ENCODE results near the gene SSR1. TPM values are rescaled to one million over a fixed set of nuclear protein-coding genes. Genes with fewer than 3 reads are reported as not detected.
A peak's percentile ranks its signal among the peaks of the same experiment; 100 is the strongest.

SSR1 gene
- total and polyA plus RNA-seq, 4 donors, result 43.6 to 115 (median 79.9) TPM

- TF ChIP-seq HNF4G (IDR thresholded peaks at IDR 0.05) (peak; percentile 60), RXRA (IDR thresholded peaks at IDR 0.05) (peak; percentile 93 to 96), FOXA1 (IDR thresholded peaks at IDR 0.05) (peak; percentile 81), YY1 (IDR thresholded peaks at IDR 0.05) (no peak), TAF1 (conservative IDR thresholded peaks at IDR 0.05) (no peak)
Observed at GRCh38 chr6:7219310-7219709, 93.7 kb downstream of the SSR1 start (continued).

GRCh38 chr6:7218406-7218988 lies 94.5 kb downstream of the SSR1 start:
- Histone ChIP-seq H3K4me3 (ENCODE audit: low read depth in 1 of 3, low read length in 3 of 3) (no peak overlapping the region), H3K27me3 (ENCODE audit: control insufficient read depth in 4 of 4, insufficient read depth in 4 of 4, low read length in 3 of 4) (no peaks in the 10 kb centered on the region), H3K4me1 (ENCODE audit: control insufficient read depth in 4 of 4, insufficient read depth in 4 of 4, low read length in 3 of 4) (peaks cover 32 to 77% (median 65%) of the 10 kb centered on the region in 4 donors), H3K36me3 (ENCODE audit: control insufficient read depth in 4 of 4, insufficient read depth in 3 of 4, low read depth in 1 of 4, low read length in 3 of 4) (peaks cover 0 to 11% (median 7%) of the 10 kb centered on the region in 4 donors), H3K27ac (ENCODE audit: low read depth in 1 of 2, low read length in 2 of 2) (peak overlapping the region; percentile 68 to 98), H3K9ac (ENCODE audit: low read depth in 1 of 2, low read length in 2 of 2) (peak overlapping the region in 1 of 2 donors; percentile 65), H3K9me3 (ENCODE audit: control insufficient read depth in 4 of 4, low read length in 3 of 4) (no peaks in the 10 kb centered on the region)
- 73% methylated on average over 2 of the region's 2 CpGs for WGBS
- DNase-seq (ENCODE audit: low spot score), result no peak
- TF ChIP-seq ZBTB33 (IDR thresholded peaks at IDR 0.05) (no peak), FOXA1 (IDR thresholded peaks at IDR 0.05) (no peak), RXRA (IDR thresholded peaks at IDR 0.05) (no peak), NR2F2 (IDR thresholded peaks at IDR 0.05) (no peak), GABPA (IDR thresholded peaks at IDR 0.05 in 1 of 2, conservative IDR thresholded peaks at IDR 0.05 in 1 of 2) (no peak), MAX (IDR thresholded peaks at IDR 0.05) (no peak), JUND (IDR thresholded peaks at IDR 0.05) (no peak), SP1 (IDR thresholded peaks at IDR 0.05) (no peak), REST (IDR thresholded peaks at IDR 0.05) (no peak)

Other genes with a start within 250 kb of the SSR1 start
- 10 to 100 TPM; 22.8 to 28.9 TPM for gene RREB1, start 205.2 kb downstream of the SSR1 start, total RNA-seq
- gene RREB1, start 205.2 kb downstream of the SSR1 start, polyA plus RNA-seq, result 10 to 100 TPM; 10.1 to 11.8 TPM
- under 1 TPM in 1 of 2 donors, not detected in 1; 0.08 TPM for gene CAGE1, start 76.5 kb upstream of the SSR1 start, total RNA-seq
- gene CAGE1, start 76.5 kb upstream of the SSR1 start, polyA plus RNA-seq, result not detected
- 1 to 10 TPM; 7.3 to 10.0 TPM for gene RIOK1, start 76.6 kb upstream of the SSR1 start, total RNA-seq
- 1 to 10 TPM; 4.8 to 5.9 TPM for gene RIOK1, start 76.6 kb upstream of the SSR1 start, polyA plus RNA-seq
- gene DSP, start 228.5 kb upstream of the SSR1 start, total RNA-seq, result 10 to 100 TPM; 41.2 to 74.7 TPM
- gene DSP, start 228.5 kb upstream of the SSR1 start, polyA plus RNA-seq, result 10 to 100 TPM; 25.0 to 27.1 TPM

All from liver (tissue), 9 donors.